Suppressor macrophage (primary cell): ENCODE results near the gene JAG2.

Experiments used
- DNase-seq, 4 experiments: peaks; one replicate each; pipeline ENCODE4 v3.0.0-alpha.2; 2020 to 2022

Gene JAG2

DNA sequence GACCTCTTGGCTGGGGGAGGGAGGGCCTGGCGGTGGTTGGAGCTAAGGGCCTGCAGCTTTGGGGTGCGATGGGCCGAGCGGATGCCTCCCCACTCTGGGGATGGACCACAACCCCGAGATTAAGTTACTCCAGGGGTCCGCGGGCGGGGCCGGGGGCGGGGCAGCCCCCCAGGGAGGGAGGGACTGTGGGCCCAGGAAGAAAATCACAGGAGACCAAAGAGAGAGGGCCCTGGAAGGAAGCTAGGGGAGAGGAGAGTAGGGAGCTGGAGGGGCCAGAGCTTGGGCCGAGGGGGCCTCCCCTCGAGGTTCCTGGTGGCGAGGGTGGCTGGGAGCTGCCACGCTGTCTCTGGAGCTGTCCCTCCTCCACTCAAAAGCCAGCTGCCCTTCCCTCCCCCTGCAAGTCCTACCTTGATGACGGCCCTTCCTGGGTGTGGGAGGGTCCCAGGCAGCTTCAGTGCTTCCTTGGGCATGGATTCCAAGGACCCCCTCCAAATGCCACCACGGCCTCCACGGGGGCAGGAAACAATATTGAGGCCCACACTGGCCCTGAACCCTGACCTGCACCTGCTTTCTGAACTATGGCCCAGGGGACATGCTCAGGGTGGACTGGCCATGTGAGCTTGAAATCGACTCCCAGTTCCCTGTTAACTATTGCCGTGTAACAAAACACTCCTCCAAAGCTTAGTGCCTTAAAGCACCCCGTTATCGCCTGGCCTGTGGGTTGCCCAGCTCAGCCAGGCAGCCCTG, 13.1 kb upstream of the JAG2 start:
- no peak for DNase-seq

- peak; percentile 51 to 88 (median 72) for DNase-seq
Measured at GRCh38 chr14:105180592-105181548, 12.3 kb upstream of the JAG2 start, which contains the start of gene NUDT14. NUDT14 (minus strand) TSS chr14:105181312; CDS start chr14:105181209, 103 bp downstream.

GRCh38 chr14:105179191-105179590, 10.6 kb upstream of the JAG2 start:
- no peak for DNase-seq

- DNase-seq: no peak
Measured at GRCh38 chr14:105178868-105179140, 10.2 kb upstream of the JAG2 start.

DNA sequence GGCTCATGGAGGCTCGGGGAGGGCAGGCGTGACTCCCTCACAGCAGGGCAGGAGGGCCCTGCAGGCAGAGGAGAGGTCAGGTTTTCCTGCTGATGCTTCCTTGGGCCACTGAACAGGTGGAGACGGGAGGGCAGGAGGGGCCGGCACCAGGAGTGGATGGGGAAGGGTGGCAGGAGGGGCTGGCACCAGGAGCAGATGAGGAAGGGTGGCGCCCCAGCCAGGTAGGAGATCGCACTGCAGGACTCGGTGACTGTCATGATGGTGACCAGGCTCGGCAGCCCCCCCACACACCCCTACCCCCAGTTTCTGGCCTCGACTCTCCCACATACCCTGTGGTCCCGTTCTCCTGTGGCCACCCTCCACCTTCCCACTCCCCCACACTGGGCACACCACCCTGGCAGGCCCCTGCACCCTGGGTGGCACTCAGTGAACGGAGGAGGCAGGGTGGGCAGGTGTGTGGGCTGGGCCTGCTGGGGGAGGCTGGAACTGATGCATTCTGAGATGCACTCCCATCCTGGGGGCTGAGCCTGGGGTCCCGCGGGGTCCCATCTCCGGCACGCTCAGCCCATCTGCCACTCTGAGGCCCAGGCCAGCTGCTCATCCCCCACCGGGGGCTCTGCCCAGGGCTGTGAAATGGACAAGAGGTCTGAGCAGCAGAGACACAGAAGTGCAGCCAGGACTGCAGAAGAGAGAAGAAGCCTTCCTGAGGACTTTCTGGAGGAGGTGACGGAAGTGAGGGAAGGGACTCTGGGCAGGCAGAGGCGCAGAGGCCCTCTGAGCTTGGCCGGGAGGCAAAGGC, 9.7 kb upstream of the JAG2 start:
- no peak for DNase-seq

GRCh38 chr14:105177082-105177481, 8.5 kb upstream of the JAG2 start:
- DNase-seq: no peak

DNA sequence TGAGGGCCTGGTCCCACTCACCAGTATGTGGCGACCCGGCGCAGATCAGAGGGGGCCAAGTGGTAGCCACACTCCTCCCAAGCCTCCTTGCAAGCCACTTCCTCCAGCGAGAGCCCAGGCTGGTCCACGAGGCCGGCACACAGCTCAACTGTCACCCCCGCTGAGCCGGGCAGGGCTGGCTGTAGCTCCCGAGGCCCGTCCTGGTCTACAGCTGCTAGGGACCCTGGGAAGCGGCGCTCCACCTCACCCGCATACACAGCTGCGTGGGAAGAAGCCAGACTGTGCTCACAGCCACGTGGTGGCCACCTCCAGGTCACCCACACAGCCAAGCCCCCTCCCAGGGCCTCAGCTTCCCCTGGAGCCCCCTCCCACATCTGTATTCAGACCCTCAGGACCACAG, 7.9 kb upstream of the JAG2 start:
- peak in 1 of 4 experiments; percentile 30 for DNase-seq

DNA sequence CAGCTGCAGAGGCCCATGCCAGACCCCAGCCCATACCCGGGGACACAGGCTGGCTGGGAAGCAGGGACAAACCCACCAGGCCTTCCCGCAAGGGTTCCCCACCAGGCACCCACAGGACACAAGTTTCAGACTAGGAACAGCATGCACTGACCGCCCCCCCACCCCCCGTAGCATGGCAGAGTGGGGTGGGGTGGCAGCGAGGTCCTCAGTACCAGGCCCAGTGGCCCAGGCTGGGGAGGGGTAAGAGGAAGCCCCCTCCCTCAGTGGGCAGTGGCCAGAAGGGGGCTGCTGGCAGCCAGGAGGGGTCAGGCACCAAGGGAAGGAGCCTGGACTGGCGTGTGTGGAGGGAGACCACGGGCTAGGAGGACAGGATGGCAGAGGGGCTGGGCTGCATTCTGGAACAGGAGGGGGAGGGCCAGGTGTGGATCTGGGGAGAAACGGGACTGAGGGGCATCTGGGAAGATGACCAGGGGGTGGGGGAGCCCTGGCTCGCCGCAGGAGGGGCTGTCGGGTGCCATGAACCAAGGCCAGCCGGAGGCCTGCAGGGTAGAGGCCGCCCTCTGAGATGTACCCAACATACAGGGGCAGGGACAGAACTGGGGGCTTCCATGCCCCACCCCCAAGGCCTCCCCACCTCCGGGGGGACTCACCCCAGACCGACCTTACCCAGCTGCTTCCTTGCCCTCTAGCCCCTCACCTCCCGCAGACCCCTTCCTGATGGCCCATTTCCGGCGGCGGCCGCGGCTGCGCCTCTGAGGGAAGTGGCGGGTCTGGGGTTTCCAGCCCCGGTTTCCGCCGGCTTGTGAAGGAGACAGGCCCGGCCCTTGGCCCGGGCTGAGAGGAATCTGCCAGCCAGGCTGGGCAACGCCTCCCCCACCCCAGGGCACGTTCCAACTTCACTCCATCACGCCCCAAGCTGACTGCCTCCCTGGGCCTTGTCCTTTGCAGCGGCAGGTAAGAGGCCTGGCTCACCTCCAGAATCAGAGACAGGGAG, 5.6 kb upstream of the JAG2 start:
- DNase-seq: peak in 3 of 4 experiments; percentile 15 to 50 (median 38)

- DNase-seq: no peak
Measured at GRCh38 chr14:105173145-105173544, 4.6 kb upstream of the JAG2 start.

GRCh38 chr14:105172476-105172875, 3.9 kb upstream of the JAG2 start:
- DNase-seq: no peak

GRCh38 chr14:105171004-105171673, 2.6 kb upstream of the JAG2 start:
- no peak for DNase-seq

DNA sequence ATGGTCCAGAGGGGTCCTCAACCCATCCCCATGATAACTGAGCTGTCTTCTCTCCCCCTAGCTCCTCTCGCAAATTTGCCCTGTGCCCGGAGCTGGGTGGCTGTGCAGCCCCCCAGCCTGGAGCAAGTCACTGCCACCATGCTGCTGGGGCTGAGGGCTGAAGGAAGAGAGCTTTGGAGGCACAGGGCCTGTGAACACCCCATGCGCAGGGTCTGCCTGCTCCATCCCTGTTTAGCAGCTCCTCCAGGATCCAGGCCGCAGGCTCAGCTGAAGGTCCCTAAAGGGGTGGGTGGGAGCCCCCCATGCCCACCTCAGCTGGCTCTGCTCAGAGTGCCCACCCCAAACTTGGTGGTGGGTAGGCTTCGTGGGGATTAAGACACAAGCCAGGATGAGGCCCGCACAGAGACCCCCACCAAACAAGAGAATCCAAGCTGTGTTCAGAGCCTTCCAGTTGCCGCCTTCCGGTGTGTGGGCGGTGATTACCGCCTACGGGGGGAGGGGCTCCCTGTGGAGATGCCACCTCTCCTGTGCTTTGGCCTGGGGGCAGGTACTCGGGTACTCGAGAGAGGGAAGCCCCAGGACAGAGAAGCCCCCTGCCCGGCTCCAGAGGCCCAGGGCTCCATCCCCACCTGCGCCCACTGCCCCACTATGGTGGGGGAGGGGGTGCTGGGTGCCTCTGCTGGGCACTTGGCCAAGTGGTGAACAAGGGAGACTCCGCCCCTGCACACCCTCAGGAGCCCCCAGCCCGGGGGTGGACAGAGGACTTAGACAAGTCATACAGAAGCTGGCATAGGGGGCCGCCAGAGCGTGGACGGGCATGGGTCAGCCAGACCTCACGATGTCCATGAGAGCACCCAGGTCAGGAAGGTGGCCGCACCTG, 1.4 kb upstream of the JAG2 start:
- DNase-seq: no peak

DNA sequence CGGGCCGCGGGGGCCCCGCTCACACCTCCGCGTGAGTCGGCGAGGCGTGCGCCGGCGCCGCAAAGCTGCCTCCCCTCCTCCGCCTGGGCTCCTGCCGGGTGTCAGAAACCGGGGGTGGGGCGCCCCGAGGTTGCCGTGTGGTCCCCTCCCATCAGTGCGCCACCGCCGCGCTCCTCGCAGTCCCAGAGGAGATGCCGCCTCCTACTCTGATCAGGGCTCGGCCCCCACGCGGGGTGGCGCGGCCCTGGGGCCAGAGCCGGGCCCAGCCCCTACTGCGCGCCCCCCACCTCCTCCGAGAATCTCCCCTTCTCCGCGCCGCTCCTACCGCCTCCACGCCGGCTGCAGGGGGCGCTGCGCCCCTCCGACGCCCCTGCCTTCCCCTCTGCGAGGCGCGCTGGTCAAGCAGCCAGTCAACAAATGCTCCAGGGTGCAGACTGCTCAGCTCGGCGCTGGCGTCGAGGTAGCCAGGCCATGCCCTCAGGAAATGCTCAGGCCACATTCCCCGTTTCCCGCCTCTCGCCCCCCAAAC, 467 bp upstream of the JAG2 start:
- DNase-seq: peak in 3 of 4 experiments; percentile 13 to 54 (median 42)

DNA sequence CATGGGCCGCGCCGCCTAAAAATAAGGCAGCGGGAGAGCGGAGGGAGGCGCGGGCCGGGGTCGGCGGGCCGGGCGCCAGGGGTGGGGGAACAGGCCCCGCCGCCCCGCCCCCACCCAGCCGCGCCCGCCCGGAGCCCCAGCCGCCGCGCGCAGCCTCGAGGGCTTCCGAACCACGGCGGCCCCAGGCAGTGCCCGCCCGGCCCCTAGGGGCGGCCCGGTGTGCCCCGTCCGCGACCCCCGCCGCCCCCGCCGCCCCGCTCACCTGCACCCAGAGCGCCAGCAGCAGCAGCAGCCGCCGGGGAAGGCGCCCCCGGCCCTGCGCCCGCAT, 519 bp downstream of the JAG2 start:
- DNase-seq: no peak

DNA sequence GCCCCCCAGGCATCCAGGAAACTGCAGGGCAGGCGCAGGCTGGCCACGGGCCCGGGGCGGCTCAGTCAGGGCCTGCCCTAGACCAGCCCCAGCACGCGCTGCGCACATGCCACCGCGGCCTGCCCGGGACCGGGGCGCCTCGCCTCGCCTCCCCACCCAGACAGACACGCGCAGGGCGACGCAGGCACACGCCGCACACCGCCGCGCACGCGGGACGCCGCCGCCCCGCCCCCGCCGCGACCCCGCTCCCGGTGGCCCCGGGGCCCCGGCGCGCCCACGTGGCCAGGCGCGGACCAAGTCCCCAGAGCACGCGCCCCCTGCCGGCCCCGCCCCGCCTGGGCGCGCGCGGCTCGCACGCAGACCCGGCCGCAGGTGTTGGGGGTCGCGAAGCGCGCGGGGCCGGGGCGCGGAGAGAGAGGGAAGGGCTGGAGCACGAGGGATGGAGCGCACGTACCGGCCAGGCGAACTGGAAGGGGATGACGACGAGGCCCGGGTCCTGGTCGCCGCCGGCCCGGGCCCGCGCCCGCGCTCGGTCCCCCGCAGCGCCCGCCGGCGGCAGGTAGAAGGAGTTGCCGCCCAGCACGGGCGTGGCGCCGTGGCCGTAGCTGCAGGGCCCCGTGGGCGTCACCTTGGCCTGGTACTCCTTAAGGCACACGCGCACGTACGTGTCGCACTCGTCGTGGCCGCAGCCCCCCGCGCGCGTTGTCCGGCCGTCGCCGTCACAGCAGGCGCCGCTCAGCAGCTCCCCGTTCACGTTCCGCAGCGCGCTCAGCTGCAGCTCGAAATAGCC, 1.1 kb downstream of the JAG2 start:
- DNase-seq: peak in 1 of 4 experiments; percentile 44

DNA sequence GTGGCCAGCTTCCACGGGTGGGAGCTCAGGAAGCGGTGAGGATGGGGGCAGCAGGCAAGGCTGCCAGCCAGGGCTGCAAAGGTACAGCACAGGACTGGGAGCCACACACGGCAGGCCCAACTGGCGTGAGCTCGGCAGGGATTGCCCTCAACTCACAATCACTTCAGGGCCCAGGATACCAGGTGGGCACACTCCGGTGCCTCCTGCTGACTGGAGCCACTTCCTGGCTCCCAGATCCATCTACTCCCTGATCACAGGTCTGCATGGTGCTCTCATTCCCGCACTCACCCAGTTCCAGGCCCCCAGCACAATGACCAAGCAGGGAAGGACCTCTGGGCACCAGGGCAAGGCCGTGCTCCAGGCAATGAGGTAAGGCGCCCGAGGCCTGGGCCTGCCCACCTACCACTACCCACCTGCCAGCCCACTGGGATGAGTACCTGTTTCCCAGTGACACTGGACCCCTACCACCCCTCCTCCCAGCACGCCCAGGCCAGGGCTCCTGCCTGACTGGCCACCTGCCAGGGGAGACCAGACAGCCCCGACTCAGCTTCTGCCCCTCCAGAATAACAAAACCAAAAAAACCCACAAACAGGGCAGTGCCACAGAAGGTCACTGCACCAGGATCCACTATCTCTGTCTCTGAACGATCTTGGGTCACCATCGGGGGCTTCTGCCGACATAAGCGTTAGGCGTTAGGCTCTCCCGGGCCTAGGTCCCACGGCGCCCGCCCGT, 1.8 kb downstream of the JAG2 start:
- DNase-seq: no peak

GRCh38 chr14:105165761-105166485, 2.7 kb downstream of the JAG2 start:
- no peak for DNase-seq
